Ectodermal cell (in vitro differentiated cells): ENCODE data around the gene ADGRB3.

Source experiments
- H3K27ac ChIP-seq: 2 replicates; pipeline ENCODE4 v1.7.0; 2013; ENCODE audit warnings: mild to moderate bottlenecking, low read depth, low read length; ENCODE audit not compliant: insufficient read depth, poor library complexity, severe bottlenecking
- H3K27me3 ChIP-seq: 2 replicates; pipeline ENCODE4 v1.7.0; 2013; ENCODE audit warnings: mild to moderate bottlenecking, low read length; ENCODE audit not compliant: insufficient read depth, control insufficient read depth, poor library complexity, severe bottlenecking
- H3K36me3 ChIP-seq: one replicate; pipeline ENCODE4 v1.7.0; 2013; ENCODE audit warnings: low read length; ENCODE audit not compliant: control insufficient read depth, insufficient read depth
- H3K4me1 ChIP-seq: one replicate; pipeline ENCODE4 v1.7.0; 2013; ENCODE audit warnings: low read length; ENCODE audit not compliant: control insufficient read depth, insufficient read depth
- H3K4me3 ChIP-seq: 2 replicates; pipeline ENCODE4 v1.7.0; 2013; ENCODE audit warnings: low read depth, low read length, control low read depth; ENCODE audit not compliant: insufficient read depth
- H3K9me3 ChIP-seq: 2 replicates; pipeline ENCODE4 v1.7.0; 2013; ENCODE audit warnings: mild to moderate bottlenecking, low read length, moderate library complexity; ENCODE audit not compliant: control insufficient read depth
- WGBS, 2 experiments: methylation state at CpG; one replicate each; pipeline ENCODE4 v1.1.7; 2013; ENCODE audit warnings: missing lambda C conversion rate in 2 of 2; 5-methylcytosine and 5-hydroxymethylcytosine counted together

The ADGRB3 gene

GRCh38 chr6:68635706-68636513 lies 828 bp downstream of the ADGRB3 start:
- peaks cover 88% of the 10 kb centered on the region for H3K27me3 ChIP-seq
- H3K4me3 ChIP-seq = peak overlapping the region; percentile 66
- H3K27ac ChIP-seq = no peak overlapping the region
- 1 to 2% methylated on average over 19 to 23 of the region's 24 CpGs for WGBS, 2 experiments
- H3K4me1 ChIP-seq = peaks cover 20% of the 10 kb centered on the region
- no peaks in the 10 kb centered on the region for H3K36me3 ChIP-seq
- H3K9me3 ChIP-seq = no peaks in the 10 kb centered on the region

GRCh38 chr6:68636666-68637065 lies 1.6 kb downstream of the ADGRB3 start:
- Histone ChIP-seq H3K4me3 (no peak overlapping the region), H3K9me3 (no peaks in the 10 kb centered on the region), H3K36me3 (no peaks in the 10 kb centered on the region), H3K27me3 (peaks cover 90% of the 10 kb centered on the region), H3K27ac (no peak overlapping the region), H3K4me1 (peaks cover 20% of the 10 kb centered on the region)
- 57 to 70% methylated on average over 5 of the region's 5 CpGs for WGBS, 2 experiments

- no peaks in the 10 kb centered on the region for H3K36me3 ChIP-seq
- no peak overlapping the region for H3K27ac ChIP-seq
- H3K4me1 ChIP-seq = peaks cover 20% of the 10 kb centered on the region
- peaks cover 87% of the 10 kb centered on the region for H3K27me3 ChIP-seq
- H3K9me3 ChIP-seq = no peaks in the 10 kb centered on the region
- no peak overlapping the region for H3K4me3 ChIP-seq
- WGBS, 2 experiments = 80 to 82% methylated on average over 2 of the region's 2 CpGs
These were observed 2.0 kb downstream of the ADGRB3 start for GRCh38 chr6:68637071-68637470.

- 0% methylated on average over 1 of the region's 1 CpG; no CpG with 5 or more reads in 1 of the 2 experiments for WGBS, 2 experiments
- Histone ChIP-seq H3K27ac (no peak overlapping the region), H3K4me1 (peaks cover 20% of the 10 kb centered on the region), H3K9me3 (no peaks in the 10 kb centered on the region), H3K27me3 (peaks cover 80% of the 10 kb centered on the region), H3K36me3 (no peaks in the 10 kb centered on the region), H3K4me3 (no peak overlapping the region)
These were observed 2.7 kb downstream of the ADGRB3 start for GRCh38 chr6:68637782-68638181.

- no peaks in the 10 kb centered on the region for H3K9me3 ChIP-seq
- H3K36me3 ChIP-seq = no peaks in the 10 kb centered on the region
- H3K4me1 ChIP-seq = peaks cover 20% of the 10 kb centered on the region
- WGBS, 2 experiments = 41 to 46% methylated on average over 1 to 7 of the region's 11 CpGs
- H3K27ac ChIP-seq = no peak overlapping the region
- H3K4me3 ChIP-seq = no peak overlapping the region
- peaks cover 74% of the 10 kb centered on the region for H3K27me3 ChIP-seq
These were observed 3.3 kb downstream of the ADGRB3 start for GRCh38 chr6:68638230-68638900.

GRCh38 chr6:68639211-68639610 lies 4.1 kb downstream of the ADGRB3 start:
- Histone ChIP-seq H3K27me3 (peaks cover 66% of the 10 kb centered on the region), H3K36me3 (no peaks in the 10 kb centered on the region)
- 18% methylated on average over 6 to 7 of the region's 7 CpGs for WGBS, 2 experiments

GRCh38 chr6:68639826-68640490 lies 4.9 kb downstream of the ADGRB3 start:
- H3K27ac ChIP-seq = no peak overlapping the region
- WGBS, 2 experiments = 9 to 13% methylated on average over 13 of the region's 13 CpGs
- peak overlapping the region; percentile 14 for H3K4me3 ChIP-seq
- peaks cover 12% of the 10 kb centered on the region for H3K4me1 ChIP-seq
- no peaks in the 10 kb centered on the region for H3K36me3 ChIP-seq
- H3K9me3 ChIP-seq = no peaks in the 10 kb centered on the region
- peaks cover 60% of the 10 kb centered on the region for H3K27me3 ChIP-seq

More at GRCh38 chr6:68639211-68639610, 4.1 kb downstream of the ADGRB3 start:
- H3K4me1 ChIP-seq = peaks cover 12% of the 10 kb centered on the region
- no peaks in the 10 kb centered on the region for H3K9me3 ChIP-seq
- no peak overlapping the region for H3K4me3 ChIP-seq
- no peak overlapping the region for H3K27ac ChIP-seq

- H3K4me1 ChIP-seq = peaks cover 12% of the 10 kb centered on the region
- 10 to 11% methylated on average over 3 of the region's 3 CpGs for WGBS, 2 experiments
- H3K36me3 ChIP-seq = no peaks in the 10 kb centered on the region
- H3K27me3 ChIP-seq = peaks cover 56% of the 10 kb centered on the region
- H3K27ac ChIP-seq = no peak overlapping the region
- no peaks in the 10 kb centered on the region for H3K9me3 ChIP-seq
- H3K4me3 ChIP-seq = peak overlapping the region; percentile 14
These were observed 5.4 kb downstream of the ADGRB3 start for GRCh38 chr6:68640491-68640835.

GRCh38 chr6:68641172-68641571 lies 6.1 kb downstream of the ADGRB3 start:
- Histone ChIP-seq H3K36me3 (no peaks in the 10 kb centered on the region), H3K4me3 (no peak overlapping the region), H3K4me1 (peaks cover 12% of the 10 kb centered on the region), H3K9me3 (no peaks in the 10 kb centered on the region), H3K27me3 (peaks cover 49% of the 10 kb centered on the region), H3K27ac (no peak overlapping the region)
- 86 to 90% methylated on average over 2 of the region's 2 CpGs for WGBS, 2 experiments

GRCh38 chr6:68642081-68642480 lies 7.0 kb downstream of the ADGRB3 start:
- Histone ChIP-seq H3K4me3 (no peak overlapping the region), H3K36me3 (no peaks in the 10 kb centered on the region), H3K27me3 (peaks cover 40% of the 10 kb centered on the region), H3K4me1 (peaks cover 12% of the 10 kb centered on the region), H3K27ac (no peak overlapping the region), H3K9me3 (no peaks in the 10 kb centered on the region)
